ENCODE results near the gene BGLAP.

BGLAP gene

DNA sequence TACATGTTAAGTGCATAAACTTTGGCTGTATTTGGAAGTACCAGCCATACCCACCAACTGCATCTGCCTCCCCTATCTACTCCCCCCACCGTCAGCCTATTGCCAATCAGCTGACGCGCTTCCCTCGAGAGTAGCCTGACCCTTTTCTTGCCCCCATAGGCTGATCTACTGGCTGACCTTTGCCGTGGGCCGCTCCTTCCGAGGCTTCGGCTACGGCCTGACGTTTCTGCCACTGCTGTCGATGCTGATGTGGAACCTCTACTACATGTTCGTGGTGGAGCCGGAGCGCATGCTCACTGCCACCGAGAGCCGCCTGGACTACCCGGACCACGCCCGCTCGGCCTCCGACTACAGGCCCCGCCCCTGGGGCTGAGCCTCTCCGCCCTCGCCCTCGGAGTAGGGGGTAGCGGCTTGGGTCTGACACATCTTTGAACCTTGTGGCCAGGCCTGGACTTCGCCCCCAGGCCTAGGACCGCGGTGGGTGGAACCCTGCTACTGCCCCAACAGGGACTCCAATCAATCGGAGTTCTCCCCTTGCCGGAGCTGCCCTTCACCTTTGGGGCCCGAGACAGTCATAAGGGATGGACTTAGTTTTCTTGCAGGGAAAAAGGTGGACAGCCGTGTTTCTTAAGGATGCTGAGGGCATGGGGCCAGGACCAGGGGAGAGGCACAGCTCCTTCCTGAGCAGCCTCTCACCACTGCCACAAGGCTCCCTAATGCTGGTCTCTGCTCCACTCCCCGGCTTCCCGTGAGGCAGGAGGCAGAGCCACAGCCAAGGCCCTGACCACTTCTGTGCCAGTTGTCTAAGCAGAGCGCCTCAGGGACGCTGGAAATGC, 49.5 kb downstream of the BGLAP start:
- DNase-seq (ENCODE audit: low spot score), result no peak

All from LoVo (cell line).